ENCODE measurements around the gene CDC42EP1. TPM values are rescaled to one million over a fixed set of nuclear protein-coding genes. Genes with fewer than 3 reads are reported as not detected.
A peak's percentile ranks its signal among the peaks of the same experiment; 100 is the strongest.

CDC42EP1 gene
- total RNA-seq, 6 experiments from 2014 or later = 29.2 to 117 (median 68.0) TPM

GRCh38 chr22:37553725-37554124, 6.6 kb upstream of the CDC42EP1 start:
- Histone ChIP-seq H3K4me3 (no peak overlapping the region), H3K4me1 (peaks cover 0 to 44% (median 20%) of the 10 kb centered on the region in 4 donors), H3K9me3 (no peaks in the 10 kb centered on the region), H3K36me3 (no peaks in the 10 kb centered on the region), H3K27me3 (no peaks in the 10 kb centered on the region), H3K27ac (no peak overlapping the region)
- ATAC-seq = no peak
- 44% methylated on average over 1 of the region's 9 CpGs for WGBS (ENCODE audit: insufficient coverage, low coverage, low lambda C conversion rate, missing lambda C conversion rate)
- no peak for DNase-seq
- intact Hi-C loops (cut with DNase I) = no loop called here
- no peak for TF ChIP-seq POLR2A (IDR thresholded peaks at IDR 0.05)
- no peak for TF ChIP-seq CTCF (IDR thresholded peaks at IDR 0.05)

- no peak for DNase-seq
- peaks cover 0 to 43% (median 19%) of the 10 kb centered on the region in 4 donors for H3K4me1 ChIP-seq
- no peaks in the 10 kb centered on the region for H3K36me3 ChIP-seq
- no peak overlapping the region for H3K27ac ChIP-seq
- no peaks in the 10 kb centered on the region for H3K9me3 ChIP-seq
- no peak for ATAC-seq
- no peak overlapping the region for H3K4me3 ChIP-seq
- H3K27me3 ChIP-seq = no peaks in the 10 kb centered on the region
- TF ChIP-seq CTCF (IDR thresholded peaks at IDR 0.05) = no peak
- TF ChIP-seq POLR2A (IDR thresholded peaks at IDR 0.05) = no peak
- intact Hi-C loops (cut with DNase I) = no loop called here
Measured at GRCh38 chr22:37555029-37555428, 5.3 kb upstream of the CDC42EP1 start.

GRCh38 chr22:37556710-37557109, 3.6 kb upstream of the CDC42EP1 start:
- H3K4me3 ChIP-seq = no peak overlapping the region
- 6% methylated on average over 4 of the region's 5 CpGs for WGBS (ENCODE audit: insufficient coverage, low coverage, low lambda C conversion rate, missing lambda C conversion rate)
- TF ChIP-seq CTCF (IDR thresholded peaks at IDR 0.05) (no peak), POLR2A (IDR thresholded peaks at IDR 0.05) (no peak)
- H3K27me3 ChIP-seq = no peaks in the 10 kb centered on the region
- H3K9me3 ChIP-seq = no peaks in the 10 kb centered on the region
- no peaks in the 10 kb centered on the region for H3K36me3 ChIP-seq
- H3K27ac ChIP-seq = peak overlapping the region in 1 of 3 donors; percentile 99
- no peak for ATAC-seq
- peaks cover 0 to 34% (median 15%) of the 10 kb centered on the region in 4 donors for H3K4me1 ChIP-seq
- intact Hi-C loops (cut with DNase I) = no loop called here
- no peak for DNase-seq

- H3K27me3 ChIP-seq = no peaks in the 10 kb centered on the region
- peaks cover 0 to 38% (median 21%) of the 10 kb centered on the region in 4 donors for H3K4me1 ChIP-seq
- no peak overlapping the region for H3K4me3 ChIP-seq
- peak; percentile 85 for TF ChIP-seq POLR2A (IDR thresholded peaks at IDR 0.05)
- no peak for TF ChIP-seq CTCF (IDR thresholded peaks at IDR 0.05)
- H3K27ac ChIP-seq = peak overlapping the region; percentile 50 to 99 (median 95)
- DNase-seq (peak in 1 of 3 donors; percentile 78), ATAC-seq (peak; percentile 47 to 71 (median 58))
- intact Hi-C loops (cut with DNase I) = no loop called here
- no peaks in the 10 kb centered on the region for H3K36me3 ChIP-seq
- no peaks in the 10 kb centered on the region for H3K9me3 ChIP-seq
- whole genome bisulfite sequencing (ENCODE audit: insufficient coverage, low coverage, low lambda C conversion rate, missing lambda C conversion rate) = 24% methylated on average over 3 of the region's 7 CpGs
Measured at GRCh38 chr22:37557321-37558001, 2.8 kb upstream of the CDC42EP1 start.
